ENCODE data around the gene SCGB3A2.
"Not testable (repeated sequence)": the region's sequence is repeated elsewhere in the genome, so short reads cannot be mapped to it uniquely, and the experiment has no call there.

The SCGB3A2 gene

DNA sequence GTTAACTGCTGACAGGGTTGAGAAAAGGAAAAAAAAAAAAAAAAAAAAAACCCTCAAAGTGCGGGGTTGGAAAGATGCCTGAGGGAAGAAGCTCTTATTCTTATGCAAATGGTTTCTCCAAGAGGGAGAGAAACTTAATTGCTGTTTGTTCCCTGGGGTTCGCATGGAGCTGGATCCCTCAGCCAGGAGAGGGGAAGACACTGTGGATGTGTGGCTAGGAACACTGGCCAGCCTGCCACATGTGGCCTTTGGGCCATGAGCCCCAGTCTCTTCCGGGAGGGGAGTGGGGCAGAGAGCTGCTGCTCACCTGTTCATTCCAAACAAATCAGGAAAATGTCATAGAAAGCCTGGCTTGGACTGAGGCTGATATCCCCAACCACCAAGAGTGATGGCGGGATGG is 9.4 kb upstream of the SCGB3A2 start:
- DNase-seq: no peak

GRCh38 chr5:147869892-147870291 is 8.6 kb upstream of the SCGB3A2 start:
- not testable (repeated sequence) for DNase-seq

GRCh38 chr5:147871980-147872549 is 6.4 kb upstream of the SCGB3A2 start:
- DNase-seq: not testable (repeated sequence)

GRCh38 chr5:147872744-147873435 is 5.6 kb upstream of the SCGB3A2 start:
- DNase-seq: not testable (repeated sequence)

DNA sequence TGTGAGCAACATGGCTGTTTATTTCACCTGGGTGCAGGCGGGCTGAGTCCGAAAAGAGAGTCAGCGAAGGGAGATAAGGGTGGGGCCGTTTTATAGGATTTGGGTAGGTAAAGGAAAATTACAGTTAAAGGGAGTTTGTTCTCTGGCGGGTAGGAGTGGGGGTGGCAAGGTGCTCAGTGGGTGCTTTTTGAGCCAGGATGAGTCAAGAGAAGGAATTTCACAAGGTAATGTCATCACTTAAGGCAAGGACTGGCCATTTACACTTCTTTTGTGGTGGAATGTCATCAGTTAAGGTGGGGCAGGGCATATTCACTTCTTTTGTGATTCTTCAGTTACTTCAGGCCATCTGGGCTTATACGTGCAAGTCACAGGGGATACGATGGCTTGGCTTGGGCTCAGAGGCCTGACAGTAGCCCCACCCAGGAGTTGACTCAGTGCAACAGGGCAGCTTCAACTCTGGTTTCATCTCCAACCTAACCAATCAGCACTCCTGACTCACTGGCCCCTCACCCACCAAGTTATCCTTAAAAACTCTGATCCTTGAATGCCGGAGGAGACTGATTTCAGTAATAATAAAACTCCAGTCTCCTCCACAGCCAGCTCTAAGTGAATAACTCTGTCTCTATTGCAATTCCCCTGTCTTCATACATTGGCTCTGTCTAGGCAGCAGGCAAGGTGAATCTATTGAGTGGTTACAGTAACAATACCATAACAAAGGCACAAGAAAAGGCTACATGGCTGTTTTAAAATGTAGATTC is 4.2 kb upstream of the SCGB3A2 start:
- not testable (repeated sequence) for DNase-seq

- no peak for DNase-seq
Measured at GRCh38 chr5:147874910-147875367, 3.6 kb upstream of the SCGB3A2 start.

- DNase-seq: no peak
Measured at GRCh38 chr5:147876141-147876540, 2.4 kb upstream of the SCGB3A2 start.

DNA sequence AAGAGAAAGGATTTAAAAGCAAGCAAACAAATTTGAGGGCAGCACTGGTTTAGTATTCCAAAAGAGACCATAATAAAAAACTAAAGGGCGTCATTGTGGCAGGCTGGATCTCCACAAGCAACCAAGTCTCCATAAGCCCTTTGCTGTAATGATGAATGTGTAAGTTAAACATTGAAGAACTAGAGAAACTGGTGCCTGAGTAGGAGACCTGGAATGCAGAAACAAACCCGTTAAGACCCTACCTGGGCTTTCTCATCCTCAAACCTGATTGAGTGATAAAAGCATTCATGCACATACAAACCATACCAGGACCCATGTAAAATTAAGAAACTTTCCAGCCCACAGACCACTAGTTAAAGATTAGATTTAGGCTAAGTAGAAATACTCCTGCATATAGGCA is 1.9 kb upstream of the SCGB3A2 start:
- no peak for DNase-seq

- no peak for DNase-seq
Measured at GRCh38 chr5:147879784-147880183, 1.3 kb downstream of the SCGB3A2 start.

GRCh38 chr5:147880487-147880886 is 2.0 kb downstream of the SCGB3A2 start:
- DNase-seq: no peak

- no peak for DNase-seq
Measured at GRCh38 chr5:147882586-147883313, 4.2 kb downstream of the SCGB3A2 start.

- no peak for DNase-seq
Measured at GRCh38 chr5:147887026-147887627, 8.6 kb downstream of the SCGB3A2 start.

- no peak for DNase-seq
Measured at GRCh38 chr5:147887930-147888329, 9.4 kb downstream of the SCGB3A2 start.

GRCh38 chr5:147892696-147893296 is 14.3 kb downstream of the SCGB3A2 start:
- DNase-seq: no peak

- no peak for DNase-seq
Measured at GRCh38 chr5:147893820-147894219, 15.3 kb downstream of the SCGB3A2 start.

- DNase-seq: no peak
Measured at GRCh38 chr5:147895864-147896263, 17.4 kb downstream of the SCGB3A2 start.

GRCh38 chr5:147898875-147899401 is 20.4 kb downstream of the SCGB3A2 start:
- DNase-seq: no peak

DNA sequence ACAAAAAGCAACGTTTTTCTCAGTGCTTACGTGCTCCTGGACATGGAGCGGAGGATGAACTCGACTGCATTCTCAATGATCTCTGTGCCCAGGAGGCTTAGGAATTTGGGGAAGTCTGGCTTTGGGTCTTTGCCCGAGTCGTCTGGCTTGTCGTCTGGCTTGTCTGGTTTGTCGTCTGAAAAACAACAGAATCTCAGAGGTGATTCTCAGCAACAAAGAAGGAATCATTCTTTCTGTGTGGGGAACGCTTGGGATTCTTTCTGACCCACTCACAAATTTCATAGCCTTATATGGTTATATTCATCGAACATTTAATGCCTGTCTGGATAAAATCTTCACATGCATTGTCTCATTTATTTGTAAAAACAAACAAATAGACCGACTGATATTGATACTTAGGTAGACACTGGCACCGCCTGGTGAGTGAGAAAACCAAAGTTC is 23.1 kb downstream of the SCGB3A2 start:
- DNase-seq: no peak

GRCh38 chr5:147902609-147903115 is 24.2 kb downstream of the SCGB3A2 start:
- DNase-seq: no peak

DNA sequence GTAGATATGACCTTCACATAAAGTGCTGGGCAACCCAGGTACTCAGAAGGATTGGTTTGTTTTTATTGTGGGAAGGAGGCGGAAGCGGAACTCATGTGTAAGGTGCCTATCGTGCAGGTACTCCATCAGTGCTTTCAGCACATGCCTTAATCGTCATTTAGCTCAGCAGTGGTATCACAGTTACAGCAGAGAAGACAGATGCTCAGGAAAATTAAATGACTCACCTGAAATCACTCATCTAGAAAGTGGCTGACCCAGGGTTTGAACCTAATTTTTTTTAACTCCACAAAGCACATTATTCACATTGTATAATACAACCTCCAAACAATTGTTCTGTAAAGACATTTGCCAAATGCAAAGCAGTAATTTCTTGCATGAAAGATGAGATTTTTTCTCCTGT is 25.6 kb downstream of the SCGB3A2 start:
- no peak for DNase-seq

DNA sequence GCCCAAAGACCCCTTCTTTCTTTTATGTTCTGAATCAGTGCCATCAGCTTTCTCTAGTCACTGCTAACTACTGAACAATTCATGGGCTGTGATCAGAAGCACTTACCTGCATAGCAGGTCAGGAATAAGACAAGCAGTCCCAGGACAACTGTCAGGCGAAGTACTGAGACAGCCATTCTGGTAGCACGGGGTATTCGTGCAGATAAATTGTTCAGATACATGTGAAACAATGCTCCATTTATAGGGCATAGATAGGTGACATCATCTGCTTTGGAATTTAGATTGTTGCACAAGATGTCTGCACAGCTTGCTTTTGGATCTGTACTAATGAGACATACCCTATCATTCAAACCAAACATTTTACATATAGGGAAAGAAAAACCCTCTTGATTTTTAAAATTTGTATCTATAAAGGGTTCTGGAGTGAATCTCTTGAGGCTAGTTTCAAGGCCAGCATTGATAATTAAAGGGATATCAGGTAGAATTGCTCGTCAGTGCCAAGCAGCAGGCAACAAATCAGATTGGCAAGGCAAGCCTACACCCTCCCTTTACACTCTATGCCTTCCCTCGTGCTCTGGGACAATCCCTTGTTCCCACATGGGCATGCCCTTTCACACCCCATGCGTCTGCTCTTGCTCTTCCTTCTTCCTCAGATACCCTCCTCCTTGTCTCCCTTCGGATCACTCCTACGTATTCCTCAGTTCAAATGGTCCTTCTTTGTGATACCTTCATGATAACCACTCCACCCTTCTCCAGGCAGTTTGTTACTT is 28.0 kb downstream of the SCGB3A2 start, which contains the start of gene C5orf46:
Gene C5orf46 (minus strand): TSS at position 213 of the 770 bp plus-strand sequence. CDS start 37 bp downstream, at position 176.
- no peak for DNase-seq
